Measurements from ENCODE around the gene CEP57L1.

- no peak for TF ChIP-seq POLR2AphosphoS5 (IDR thresholded peaks at IDR 0.05)
- no peak for TF ChIP-seq CTCF (IDR thresholded peaks at IDR 0.05)
- TF ChIP-seq EP300 (IDR thresholded peaks at IDR 0.05), result no peak
- no peak for TF ChIP-seq POLR2A (IDR thresholded peaks at IDR 0.05)
Measured at GRCh38 chr6:109194880-109195279, 99.6 kb downstream of the CEP57L1 start.

Measured in suprapubic skin (tissue), 4 donors.